Measurements from ENCODE around the gene EMC9.

The EMC9 gene

GRCh38 chr14:24132061-24132685, 9.2 kb downstream of the EMC9 start:
- no peak for DNase-seq (ENCODE audit: low read depth in 2 of 3, low spot score in 2 of 3)

- no peak for DNase-seq (ENCODE audit: low read depth in 2 of 3, low spot score in 2 of 3)
Observed at GRCh38 chr14:24131549-24131966, 9.8 kb downstream of the EMC9 start.

- no peak for DNase-seq (ENCODE audit: low read depth in 2 of 3, low spot score in 2 of 3)
Observed at GRCh38 chr14:24130717-24131548, 10.5 kb downstream of the EMC9 start.

- DNase-seq (ENCODE audit: low read depth in 2 of 3, low spot score in 2 of 3) = no peak
Observed at GRCh38 chr14:24130380-24130716, 11.0 kb downstream of the EMC9 start, which contains the start of gene FITM1. TSS of gene FITM1 (plus strand) at chr14:24130659. CDS start at chr14:24131564, 905 bp downstream.

- DNase-seq (ENCODE audit: low read depth in 2 of 3, low spot score in 2 of 3) = no peak
Observed at GRCh38 chr14:24129410-24129998, 11.9 kb downstream of the EMC9 start.

GRCh38 chr14:24127673-24128072, 13.7 kb downstream of the EMC9 start:
- no peak for DNase-seq (ENCODE audit: low read depth in 2 of 3, low spot score in 2 of 3)

- no peak for DNase-seq (ENCODE audit: low read depth in 2 of 3, low spot score in 2 of 3)
Observed at GRCh38 chr14:24126939-24127338, 14.5 kb downstream of the EMC9 start.

- no peak for DNase-seq (ENCODE audit: low read depth in 2 of 3, low spot score in 2 of 3)
Observed at GRCh38 chr14:24123424-24124417, 17.7 kb downstream of the EMC9 start.

- DNase-seq (ENCODE audit: low read depth in 2 of 3, low spot score in 2 of 3) = no peak
Observed at GRCh38 chr14:24122898-24123297, 18.5 kb downstream of the EMC9 start.

GRCh38 chr14:24122416-24122815, 19.0 kb downstream of the EMC9 start:
- no peak for DNase-seq (ENCODE audit: low read depth in 2 of 3, low spot score in 2 of 3)

GRCh38 chr14:24121210-24121609, 20.2 kb downstream of the EMC9 start:
- no peak for DNase-seq (ENCODE audit: low read depth in 2 of 3, low spot score in 2 of 3)

- DNase-seq (ENCODE audit: low read depth in 2 of 3, low spot score in 2 of 3) = no peak
Observed at GRCh38 chr14:24119691-24120090, 21.7 kb downstream of the EMC9 start.

GRCh38 chr14:24117179-24117578, 24.2 kb downstream of the EMC9 start:
- DNase-seq (ENCODE audit: low read depth in 2 of 3, low spot score in 2 of 3) = no peak

- no peak for DNase-seq (ENCODE audit: low read depth in 2 of 3, low spot score in 2 of 3)
Observed at GRCh38 chr14:24116128-24116814, 25.1 kb downstream of the EMC9 start.

- DNase-seq (ENCODE audit: low read depth in 2 of 3, low spot score in 2 of 3) = no peak
Observed at GRCh38 chr14:24115422-24116127, 25.8 kb downstream of the EMC9 start.

GRCh38 chr14:24114532-24115421, 26.6 kb downstream of the EMC9 start, which contains the start of the genes DCAF11 and NRL:
TSS of gene DCAF11 (plus strand) at chr14:24114777. CDS start at chr14:24115595, 818 bp downstream.
TSS of gene NRL (minus strand) at chr14:24114949. CDS start at chr14:24082848, 32,101 bp downstream.
- peak; percentile 89 to 96 (median 94) for DNase-seq (ENCODE audit: low read depth in 2 of 3, low spot score in 2 of 3)

GRCh38 chr14:24113801-24114531, 27.4 kb downstream of the EMC9 start:
- peak; percentile 68 to 73 (median 71) for DNase-seq (ENCODE audit: low read depth in 2 of 3, low spot score in 2 of 3)

- no peak for DNase-seq (ENCODE audit: low read depth in 2 of 3, low spot score in 2 of 3)
Observed at GRCh38 chr14:24113379-24113800, 28.0 kb downstream of the EMC9 start.
